HUES64 (cell line): ENCODE measurements around the gene POLR2A.
A peak's percentile ranks its signal among the peaks of the same experiment; 100 is the strongest.

Experiments
- H3K27ac ChIP-seq: 2 replicates; pipeline ENCODE4 v1.7.0; 2013; ENCODE audit warnings: low read depth, low read length, inconsistent platforms
- H3K27me3 ChIP-seq: 2 replicates; pipeline ENCODE4 v1.6.1; 2013; ENCODE audit warnings: mild to moderate bottlenecking, low read length; ENCODE audit not compliant: insufficient read depth
- H3K36me3 ChIP-seq: 2 replicates; pipeline ENCODE4 v1.6.1; 2013; ENCODE audit warnings: mild to moderate bottlenecking, low read length; ENCODE audit not compliant: insufficient read depth
- H3K4me1 ChIP-seq: 2 replicates; pipeline ENCODE4 v1.6.1; 2013; ENCODE audit warnings: mild to moderate bottlenecking, low read length, moderate library complexity; ENCODE audit not compliant: insufficient read depth
- H3K4me3 ChIP-seq: 2 replicates; pipeline ENCODE4 v1.5.1; 2013; ENCODE audit warnings: mild to moderate bottlenecking, low read length, moderate library complexity
- H3K9ac ChIP-seq: 2 replicates; pipeline ENCODE4 v1.6.1; 2013; ENCODE audit warnings: mild to moderate bottlenecking, low read depth, low read length
- H3K9me3 ChIP-seq: 2 replicates; pipeline ENCODE4 v1.6.1; 2013; ENCODE audit warnings: low read depth, low read length; ENCODE audit not compliant: insufficient read depth
- WGBS: fragments of 150-250, 120-280 bp; methylation state at CpG from one replicate; pipeline ENCODE4 v1.1.7; 2013; ENCODE audit warnings: missing lambda C conversion rate; 5-methylcytosine and 5-hydroxymethylcytosine counted together

POLR2A gene

DNA sequence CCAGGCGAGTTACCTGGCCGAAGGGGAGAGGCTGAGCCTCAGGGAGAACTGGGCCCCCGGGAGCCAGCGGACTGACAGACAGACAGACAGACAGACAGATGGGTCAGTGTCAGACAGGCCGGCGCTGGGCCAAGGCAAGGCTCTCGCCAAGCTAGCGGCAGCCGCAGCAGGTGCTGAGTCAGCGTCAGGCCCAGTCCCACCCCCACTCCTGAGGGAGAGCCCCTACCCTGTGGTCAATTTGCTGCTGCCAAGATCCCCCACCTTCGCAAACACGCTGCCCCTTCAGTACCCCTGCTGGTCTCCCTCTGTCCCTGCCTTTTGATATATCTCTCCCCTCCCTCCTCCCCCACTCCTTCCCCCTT lies 43.4 kb upstream of the POLR2A start:
- H3K4me3 ChIP-seq = peak overlapping the region; percentile 95
- H3K4me1 ChIP-seq = peaks cover 22% of the 10 kb centered on the region
- peak overlapping the region; percentile 87 for H3K9ac ChIP-seq
- peak overlapping the region; percentile 96 for H3K27ac ChIP-seq
- no peaks in the 10 kb centered on the region for H3K36me3 ChIP-seq
- H3K9me3 ChIP-seq = no peaks in the 10 kb centered on the region
- under 1% methylated on average over 12 of the region's 12 CpGs for WGBS
- peaks cover 39% of the 10 kb centered on the region for H3K27me3 ChIP-seq

- peak overlapping the region; percentile 96 for H3K27ac ChIP-seq
- peaks cover 35% of the 10 kb centered on the region for H3K27me3 ChIP-seq
- H3K9ac ChIP-seq = peak overlapping the region; percentile 87
- H3K4me1 ChIP-seq = peaks cover 23% of the 10 kb centered on the region
- H3K4me3 ChIP-seq = peak overlapping the region; percentile 95
- no peaks in the 10 kb centered on the region for H3K9me3 ChIP-seq
- WGBS = 37% methylated on average over 6 of the region's 7 CpGs
- no peaks in the 10 kb centered on the region for H3K36me3 ChIP-seq
Observed at GRCh38 chr17:7441266-7441665, 42.9 kb upstream of the POLR2A start.

DNA sequence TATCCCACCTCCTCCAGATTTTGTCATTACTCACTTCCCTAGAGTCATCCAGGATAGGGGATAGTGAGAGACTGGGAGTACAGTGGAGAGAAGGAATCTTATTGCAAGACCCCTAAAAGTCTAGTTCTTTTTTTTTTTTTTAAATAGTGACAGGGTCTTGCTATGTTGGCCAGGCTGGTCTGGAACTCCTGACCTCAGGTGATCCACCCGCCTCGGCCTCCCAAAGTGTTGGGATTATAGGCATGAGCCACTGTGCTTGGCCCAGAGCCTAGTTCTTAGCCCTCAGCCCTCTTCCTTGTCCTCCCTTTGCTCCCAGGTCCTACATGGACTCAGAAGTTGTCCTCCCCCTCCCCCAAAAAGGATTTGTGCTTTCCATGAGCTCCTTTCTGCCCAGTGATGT lies 42.0 kb upstream of the POLR2A start:
- no peak overlapping the region for H3K4me3 ChIP-seq
- H3K36me3 ChIP-seq = no peaks in the 10 kb centered on the region
- peaks cover 31% of the 10 kb centered on the region for H3K27me3 ChIP-seq
- H3K9me3 ChIP-seq = no peaks in the 10 kb centered on the region
- no peak overlapping the region for H3K27ac ChIP-seq
- H3K4me1 ChIP-seq = peaks cover 27% of the 10 kb centered on the region
- 100% methylated on average over 2 of the region's 2 CpGs for WGBS
- no peak overlapping the region for H3K9ac ChIP-seq

DNA sequence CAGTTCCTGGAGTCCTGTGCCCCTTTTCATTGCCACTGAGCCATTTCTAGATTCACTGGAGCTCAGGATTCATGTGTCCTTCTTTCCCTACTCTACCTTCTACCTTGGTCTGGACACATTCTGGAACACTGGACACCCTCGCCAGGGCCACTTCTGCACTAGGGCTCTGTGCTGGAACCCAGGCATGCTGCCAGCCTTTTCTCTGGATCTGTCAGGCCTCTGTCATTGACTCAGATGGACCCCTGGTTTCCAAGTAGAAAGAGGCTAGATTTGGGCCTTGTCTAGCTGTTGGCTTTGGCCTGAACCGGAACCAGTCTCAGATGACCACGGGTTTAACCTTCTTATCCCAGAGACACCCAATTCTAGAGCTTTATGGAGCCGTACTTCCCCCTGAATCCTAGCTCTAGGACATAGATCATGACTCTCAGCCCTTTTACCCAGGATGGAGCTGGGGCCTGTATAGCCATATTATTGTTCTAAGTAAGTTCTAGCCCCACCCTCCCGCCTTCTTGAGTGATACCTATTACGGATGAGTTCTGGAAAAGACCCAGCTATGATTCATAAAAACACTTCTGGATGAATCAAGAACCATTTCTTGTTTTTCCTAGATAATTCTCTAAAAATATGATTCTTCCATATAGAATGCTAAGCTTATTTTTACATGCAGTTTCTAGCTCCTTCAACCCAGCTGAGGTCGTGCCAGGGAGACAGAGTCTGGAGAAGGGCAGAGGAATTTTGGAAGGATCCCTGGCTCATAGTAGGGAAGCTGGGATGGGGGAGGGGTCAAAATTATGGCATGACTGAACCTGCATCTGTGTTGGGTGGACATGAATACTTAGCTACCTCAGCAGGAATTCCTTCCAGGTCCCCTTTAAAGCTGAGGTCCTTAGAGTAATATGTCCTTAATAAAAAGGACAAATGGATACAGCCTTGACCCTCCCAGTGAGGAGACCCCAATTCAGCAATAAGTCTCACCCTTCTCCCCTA lies 40.4 kb upstream of the POLR2A start:
- Histone ChIP-seq H3K27me3 (peaks cover 17% of the 10 kb centered on the region), H3K36me3 (no peaks in the 10 kb centered on the region), H3K9me3 (no peaks in the 10 kb centered on the region), H3K4me1 (peaks cover 22% of the 10 kb centered on the region), H3K27ac (no peak overlapping the region), H3K9ac (no peak overlapping the region), H3K4me3 (no peak overlapping the region)
- WGBS = 84% methylated on average over 7 of the region's 7 CpGs

DNA sequence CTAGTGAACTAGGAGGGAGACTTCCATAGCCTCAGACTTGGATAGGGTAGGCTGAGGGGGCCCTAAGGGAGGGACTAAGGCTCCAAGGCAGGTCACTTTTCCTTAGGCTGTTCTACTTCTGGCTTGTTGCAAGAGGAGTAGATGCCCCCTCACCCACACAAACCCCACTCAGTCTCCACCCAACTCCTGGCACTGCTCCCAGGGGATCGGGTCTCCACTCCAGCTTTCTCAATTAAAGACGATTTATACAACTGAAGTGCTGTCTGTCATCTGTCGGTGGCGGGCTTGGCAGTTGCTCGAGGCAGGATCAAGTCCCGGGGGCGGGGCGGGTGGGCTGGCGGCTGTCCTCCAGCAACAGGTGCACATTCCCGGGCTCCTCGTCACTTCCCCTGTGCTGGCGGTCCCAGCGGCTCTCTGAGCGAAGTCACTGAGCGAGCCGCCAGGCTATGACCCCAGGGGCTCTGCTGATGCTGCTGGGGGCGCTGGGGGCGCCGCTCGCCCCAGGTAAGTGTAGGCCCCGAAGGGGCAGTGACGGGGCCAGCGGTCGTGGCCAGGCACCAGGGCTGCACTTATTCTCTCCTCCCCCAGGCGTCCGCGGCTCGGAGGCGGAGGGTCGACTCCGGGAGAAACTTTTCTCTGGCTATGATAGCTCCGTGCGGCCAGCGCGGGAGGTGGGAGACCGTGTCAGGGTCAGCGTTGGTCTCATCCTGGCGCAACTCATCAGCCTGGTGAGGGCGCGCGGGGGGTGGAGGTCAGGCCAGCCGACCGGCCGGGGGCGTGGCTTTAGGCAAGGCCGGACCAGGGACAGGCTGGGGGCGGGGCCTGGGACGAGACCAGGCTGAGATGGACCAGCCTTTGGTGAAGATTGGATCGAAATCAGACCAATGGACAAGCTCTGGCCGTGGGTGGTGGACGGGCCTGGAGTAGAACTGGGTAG lies 39.2 kb upstream of the POLR2A start, which contains the start of gene CHRNB1:
TSS of gene CHRNB1 (plus strand) at position 380 of the 937 bp plus-strand sequence. CDS start at position 447, 67 bp downstream.
- peak within 1 kb of the TSS; percentile 68 for H3K4me3 ChIP-seq
- no peaks in the 10 kb centered on the region for H3K36me3 ChIP-seq
- H3K9ac ChIP-seq = peak within 1 kb of the TSS; percentile 62
- 2% methylated on average over 51 of the region's 51 CpGs for WGBS
- H3K27ac ChIP-seq = peak within 1 kb of the TSS; percentile 81; the same call in 1 of the 2 replicates
- no peaks in the 10 kb centered on the region for H3K9me3 ChIP-seq
- peaks cover 5% of the 10 kb centered on the region; the same call in 1 of the 2 replicates for H3K27me3 ChIP-seq
- H3K4me1 ChIP-seq = peaks cover 19% of the 10 kb centered on the region

DNA sequence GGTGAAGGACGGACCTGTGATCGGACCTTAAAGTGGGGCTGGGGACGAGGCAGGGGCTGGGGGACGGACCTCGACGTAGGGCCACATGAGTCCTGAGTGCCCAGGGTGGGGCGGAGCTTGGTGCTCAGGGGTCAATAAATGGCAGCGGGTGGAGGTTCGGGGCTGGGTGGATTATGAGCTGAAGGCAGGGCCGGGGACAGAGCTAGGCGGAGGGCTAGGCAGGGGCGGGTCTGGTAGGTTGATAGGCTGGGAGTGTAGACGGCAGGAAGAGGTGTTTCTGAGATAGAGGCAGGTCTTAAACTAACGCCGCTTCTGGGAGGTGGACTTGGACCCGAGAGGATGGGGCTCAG lies 38.6 kb upstream of the POLR2A start:
- Histone ChIP-seq H3K9ac (peak overlapping the region; percentile 62; the same call in 1 of the 2 replicates), H3K4me1 (peaks cover 19% of the 10 kb centered on the region), H3K27ac (peak overlapping the region; percentile 81; the same call in 1 of the 2 replicates), H3K9me3 (no peaks in the 10 kb centered on the region), H3K27me3 (peaks cover 5% of the 10 kb centered on the region; the same call in 1 of the 2 replicates), H3K36me3 (no peaks in the 10 kb centered on the region), H3K4me3 (peak overlapping the region; percentile 68)
- 2% methylated on average over 16 of the region's 16 CpGs for WGBS

- Histone ChIP-seq H3K9me3 (no peaks in the 10 kb centered on the region), H3K9ac (no peak overlapping the region), H3K27me3 (no peaks in the 10 kb centered on the region), H3K27ac (no peak overlapping the region), H3K4me1 (peaks cover 11% of the 10 kb centered on the region), H3K4me3 (no peak overlapping the region), H3K36me3 (no peaks in the 10 kb centered on the region)
- WGBS = 88% methylated on average over 7 of the region's 7 CpGs
Observed at GRCh38 chr17:7448461-7448860, 35.7 kb upstream of the POLR2A start.

GRCh38 chr17:7459961-7460545 lies 24.1 kb upstream of the POLR2A start:
- no peak overlapping the region for H3K4me3 ChIP-seq
- H3K27ac ChIP-seq = peak overlapping the region; percentile 40
- H3K27me3 ChIP-seq = no peaks in the 10 kb centered on the region
- no peaks in the 10 kb centered on the region for H3K9me3 ChIP-seq
- H3K4me1 ChIP-seq = peaks cover 7% of the 10 kb centered on the region
- 80% methylated on average over 2 of the region's 3 CpGs for WGBS
- 0 out of 2 replicates have a peak, but pooled peaks cover 6% of the 10 kb centered on the region for H3K36me3 ChIP-seq
- H3K9ac ChIP-seq = no peak overlapping the region

DNA sequence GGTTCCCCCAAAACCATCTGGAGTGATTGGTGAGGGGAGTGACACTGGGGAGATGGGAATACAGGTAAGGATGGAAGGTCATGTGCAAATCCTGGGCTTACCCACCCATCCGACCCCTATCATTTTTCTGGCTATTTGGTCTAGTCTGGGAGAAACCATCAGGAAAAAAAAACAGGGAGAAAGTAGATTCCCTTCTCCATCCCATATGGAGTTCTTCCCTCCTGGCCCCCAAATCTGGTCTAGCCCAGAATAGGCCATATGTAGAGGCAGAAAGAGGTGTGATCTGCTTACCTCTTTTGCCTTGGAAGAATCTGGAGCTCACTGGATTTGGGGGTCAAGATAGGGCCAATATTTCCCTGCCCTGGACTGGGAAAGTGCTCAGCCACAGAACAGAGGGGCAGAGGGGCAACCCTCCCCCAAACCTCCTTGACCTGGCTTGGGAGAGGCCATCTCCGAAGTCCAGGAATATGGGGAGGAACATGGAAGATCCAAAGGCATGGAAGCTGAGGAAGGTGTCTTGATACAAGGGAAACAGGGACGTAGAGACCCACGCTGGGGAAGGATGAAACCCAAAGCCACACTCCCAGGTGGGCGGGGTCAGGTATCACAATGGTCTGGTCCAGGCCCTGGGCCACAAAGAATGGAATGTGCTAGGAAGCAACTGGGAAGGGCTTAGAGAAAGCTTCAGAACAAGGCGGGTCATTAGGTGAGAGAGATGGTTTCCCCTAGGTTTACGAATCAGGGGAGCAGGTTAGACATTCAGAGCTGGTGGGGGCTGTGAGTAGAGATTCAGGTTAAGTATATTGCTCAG lies 23.1 kb upstream of the POLR2A start:
- Histone ChIP-seq H3K9ac (no peak overlapping the region), H3K9me3 (no peaks in the 10 kb centered on the region), H3K4me3 (no peak overlapping the region), H3K27ac (no peak overlapping the region; the same call in 1 of the 2 replicates), H3K36me3 (0 out of 2 replicates have a peak, but pooled peaks cover 6% of the 10 kb centered on the region), H3K4me1 (peaks cover 7% of the 10 kb centered on the region), H3K27me3 (no peaks in the 10 kb centered on the region)
- 69% methylated on average over 7 of the region's 7 CpGs for WGBS
